Smooth muscle cell (in vitro differentiated cells): Measurements from ENCODE around the gene BTBD8. TPM values are rescaled to one million over a fixed set of nuclear protein-coding genes. Genes with fewer than 3 reads are reported as not detected.

Source experiments
- DNase-seq: peaks from one replicate; lab custom pipeline; 2025; ENCODE audit not compliant: unreplicated experiment; lab: John Stamatoyannopoulos, UW
- H2AFZ ChIP-seq: fragments of 200-600 bp; sonication (generic); 2 replicates; pipeline ENCODE4 v1.6.0; 2016; ENCODE audit warnings: antibody characterized with exemption, low read depth, mild to moderate bottlenecking
- H3F3A ChIP-seq: fragments of 200-600 bp; sonication (generic); 2 replicates; pipeline ENCODE4 v1.6.0; 2017; ENCODE audit warnings: antibody characterized with exemption, low read depth
- H3K27ac ChIP-seq: fragments of 200-600 bp; sonication (generic); 2 replicates; pipeline ENCODE4 v1.5.1; 2016; ENCODE audit warnings: low read depth, mild to moderate bottlenecking
- H3K27me3 ChIP-seq: fragments of 200-600 bp; sonication (generic); 2 replicates; pipeline ENCODE4 v1.6.1; 2016; ENCODE audit warnings: low read depth, mild to moderate bottlenecking
- H3K36me3 ChIP-seq: fragments of 200-600 bp; sonication (generic); 2 replicates; pipeline ENCODE4 v1.5.1; 2016; ENCODE audit warnings: low read depth
- H3K4me1 ChIP-seq: fragments of 200-600 bp; sonication (generic); 2 replicates; pipeline ENCODE4 v1.5.1; 2016; ENCODE audit warnings: low read depth
- H3K4me2 ChIP-seq: fragments of 200-600 bp; sonication (generic); 2 replicates; pipeline ENCODE4 v1.6.0; 2016; ENCODE audit warnings: mild to moderate bottlenecking
- H3K4me3 ChIP-seq: fragments of 200-600 bp; sonication (generic); 2 replicates; pipeline ENCODE4 v1.5.1; 2016; ENCODE audit warnings: mild to moderate bottlenecking
- H3K79me2 ChIP-seq: fragments of 200-600 bp; sonication (generic); 2 replicates; pipeline ENCODE4 v1.6.0; 2016; ENCODE audit warnings: low read depth, mild to moderate bottlenecking
- H3K9ac ChIP-seq: fragments of 200-600 bp; sonication (generic); 2 replicates; pipeline ENCODE4 v1.6.0; 2016; ENCODE audit warnings: low read depth
- H3K9me3 ChIP-seq: fragments of 200-600 bp; sonication (generic); replicated peaks from 2 replicates; pipeline ENCODE4 v1.5.1; 2016; ENCODE audit warnings: low read depth
- H4K20me1 ChIP-seq: fragments of 200-600 bp; sonication (generic); 2 replicates; pipeline ENCODE4 v1.6.0; 2016; ENCODE audit warnings: low read depth
- CTCF ChIP-seq: fragments of 200-600 bp; sonication (generic); IDR thresholded peaks from 2 replicates; pipeline ENCODE4 v1.5.1; 2017; ENCODE audit warnings: borderline replicate concordance, mild to moderate bottlenecking, antibody characterized with exemption; ENCODE audit not compliant: insufficient read depth, poor library complexity, severe bottlenecking
- WGBS: methylation state at CpG from one replicate; pipeline ENCODE4 v1.1.7; 2016; ENCODE audit warnings: low lambda C conversion rate; 5-methylcytosine and 5-hydroxymethylcytosine counted together
- polyA plus RNA-seq: library from polyadenylated mRNA; unstranded; fragments of >200 nt; fragmentation: Nextera tagmentation; extraction: Ambion mirVana; gene quantifications from 2 replicates; pipeline ENCODE4 v1.2.1, GENCODE V29; 2016
- total RNA-seq: library from RNA; depleted of rRNA; stranded (reverse); fragments of >200 nt; gene quantifications from 2 replicates; pipeline ENCODE4 v1.2.3, GENCODE V29; 2014

Gene BTBD8
- total and polyA plus RNA-seq, 2 experiments from 2014 or later = 1.6 to 4.9 TPM

- H3K36me3 ChIP-seq = no peaks in the 10 kb centered on the region
- no peaks in the 10 kb centered on the region for H3K9me3 ChIP-seq
- 90% methylated on average over 2 of the region's 2 CpGs for WGBS
- no peak overlapping the region for H3K9ac ChIP-seq
- H3K27ac ChIP-seq = no peak overlapping the region
- TF ChIP-seq CTCF = no peak
- no peaks in the 10 kb centered on the region for H3K79me2 ChIP-seq
- H3K27me3 ChIP-seq = no peaks in the 10 kb centered on the region
- H4K20me1 ChIP-seq = no peaks in the 10 kb centered on the region
- H2AFZ ChIP-seq = no peak overlapping the region
- H3K4me1 ChIP-seq = no peaks in the 10 kb centered on the region
- H3K4me2 ChIP-seq = no peak overlapping the region
- H3K4me3 ChIP-seq = no peak overlapping the region
- no peaks in the 10 kb centered on the region for H3F3A ChIP-seq
- no peak for DNase-seq
Observed at GRCh38 chr1:92045766-92046495, 34.2 kb upstream of the BTBD8 start.

- Histone ChIP-seq H3K27ac (no peak overlapping the region), H3K4me1 (peaks cover 10% of the 10 kb centered on the region)
Observed at GRCh38 chr1:92051948-92052347, 28.2 kb upstream of the BTBD8 start.

GRCh38 chr1:92065042-92065441 is 15.1 kb upstream of the BTBD8 start:
- no peak for DNase-seq
- no peak overlapping the region for H3K9ac ChIP-seq
- H3K27me3 ChIP-seq = no peaks in the 10 kb centered on the region
- H3F3A ChIP-seq = no peaks in the 10 kb centered on the region
- no peak overlapping the region for H3K4me2 ChIP-seq
- no peak for TF ChIP-seq CTCF
- H3K4me3 ChIP-seq = no peak overlapping the region
- no peaks in the 10 kb centered on the region for H3K4me1 ChIP-seq
- H2AFZ ChIP-seq = no peak overlapping the region
- no peak overlapping the region for H3K27ac ChIP-seq
- no peaks in the 10 kb centered on the region for H4K20me1 ChIP-seq
- no peaks in the 10 kb centered on the region for H3K79me2 ChIP-seq
- 74% methylated on average over 3 of the region's 3 CpGs for WGBS
- no peaks in the 10 kb centered on the region for H3K36me3 ChIP-seq
- no peaks in the 10 kb centered on the region for H3K9me3 ChIP-seq

More at GRCh38 chr1:92051948-92052347, 28.2 kb upstream of the BTBD8 start:
- Histone ChIP-seq H3K79me2 (no peaks in the 10 kb centered on the region), H3K4me3 (no peak overlapping the region), H3K9me3 (no peaks in the 10 kb centered on the region), H3K4me2 (no peak overlapping the region), H3K27me3 (no peaks in the 10 kb centered on the region), H3K9ac (no peak overlapping the region), H2AFZ (no peak overlapping the region), H3K36me3 (no peaks in the 10 kb centered on the region), H3F3A (no peaks in the 10 kb centered on the region), H4K20me1 (no peaks in the 10 kb centered on the region)
- no peak for TF ChIP-seq CTCF
- no peak for DNase-seq

DNA sequence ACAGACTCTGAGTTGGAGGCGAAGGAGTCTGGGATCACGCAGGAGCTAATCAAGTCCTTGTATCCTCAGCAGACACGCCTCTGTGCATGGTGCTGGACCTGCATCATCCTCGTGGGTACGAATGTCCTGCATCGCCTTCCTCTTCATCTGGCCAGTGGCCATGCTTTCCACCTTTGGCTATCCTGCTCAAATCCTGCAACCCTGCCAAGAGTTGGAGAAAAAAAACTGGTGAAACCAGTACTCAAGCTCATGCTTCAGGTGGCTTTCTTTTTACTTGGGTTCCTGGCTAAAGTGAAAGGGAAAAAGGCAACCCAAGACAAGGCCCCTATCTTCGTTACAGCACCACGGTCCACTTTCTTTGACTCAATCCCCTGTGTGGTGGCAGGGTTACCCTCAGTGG is 13.8 kb upstream of the BTBD8 start:
- Histone ChIP-seq H3F3A (no peaks in the 10 kb centered on the region), H3K27ac (no peak overlapping the region), H3K27me3 (no peaks in the 10 kb centered on the region), H3K4me1 (no peaks in the 10 kb centered on the region), H3K4me2 (no peak overlapping the region), H2AFZ (no peak overlapping the region), H3K9me3 (no peaks in the 10 kb centered on the region), H3K4me3 (no peak overlapping the region), H3K9ac (no peak overlapping the region), H3K79me2 (no peaks in the 10 kb centered on the region), H3K36me3 (no peaks in the 10 kb centered on the region), H4K20me1 (no peaks in the 10 kb centered on the region)
- WGBS = 90% methylated on average over 8 of the region's 8 CpGs
- no peak for TF ChIP-seq CTCF
- no peak for DNase-seq
